SK-N-SH (cell line): ENCODE measurements around the gene ASB3. TPM values are rescaled to one million over a fixed set of nuclear protein-coding genes. Genes with fewer than 3 reads are reported as not detected.

Source experiments
- CTCF ChIA-PET: fragments of 300-600, 350-600 bp; formaldehyde crosslinking; extraction: SDS; loops from one replicate; lab custom pipeline; 2021; lab: Yijun Ruan, JAX
- POLR2A ChIA-PET: fragments of 350-600 bp; sonication (Branson Sonifier 250); formaldehyde crosslinking; extraction: SDS; loops from one replicate; lab custom pipeline; 2020; ENCODE audit warnings: antibody characterized with exemption, inconsistent platforms; lab: Yijun Ruan, JAX
- DNase-seq: peaks from one replicate; pipeline ENCODE4 v3.0.0; 2012
- H2AFZ ChIP-seq: fragments of 200-600 bp; sonication (generic); 2 replicates; pipeline ENCODE4 v1.8.1; 2016; ENCODE audit warnings: antibody characterized with exemption, mild to moderate bottlenecking, low read depth
- H3F3A ChIP-seq: fragments of 200-600 bp; sonication (generic); replicated peaks from 2 replicates; pipeline ENCODE3; 2016; ENCODE audit warnings: antibody characterized with exemption, mild to moderate bottlenecking; ENCODE audit not compliant: insufficient read depth
- H3K27ac ChIP-seq, 2 experiments: fragments of 200-500 bp in 1 of 2; fragments of 200-600 bp in 1 of 2; sonication (Bioruptor generic) in 1 of 2; sonication (generic), shearing (Covaris generic) in 1 of 2; 2 replicates each; pipeline versions ENCODE4 v1.5.1 to v1.6.1; 2014 to 2016; ENCODE audit warnings: low read depth in 2 of 2, inconsistent platforms in 1 of 2, low read length in 1 of 2, mild to moderate bottlenecking in 1 of 2, mixed read lengths in 1 of 2
- H3K27me3 ChIP-seq: fragments of 200-600 bp; sonication (generic), shearing (Covaris generic); 2 replicates; pipeline ENCODE4 v1.6.1; 2016; ENCODE audit warnings: mixed run types; ENCODE audit not compliant: insufficient read depth
- H3K36me3 ChIP-seq, 2 experiments: fragments of 200-500 bp in 1 of 2; fragments of 200-600 bp in 1 of 2; sonication (Bioruptor generic) in 1 of 2; sonication (generic) in 1 of 2; replicated peaks in 1 of 2; 2 replicates each; pipeline versions ENCODE3 to v1.5.1; 2014 to 2016; ENCODE audit warnings: low read length in 1 of 2, mild to moderate bottlenecking in 1 of 2; ENCODE audit not compliant: insufficient read depth in 2 of 2, control insufficient read depth in 1 of 2
- H3K4me1 ChIP-seq, 2 experiments: fragments of 200-500 bp in 1 of 2; fragments of 200-600 bp in 1 of 2; sonication (Bioruptor generic) in 1 of 2; sonication (generic), shearing (Covaris generic) in 1 of 2; 2 replicates each; pipeline versions ENCODE4 v1.5.1 to v1.6.1; 2014 to 2016; ENCODE audit warnings: low read depth in 1 of 2, low read length in 1 of 2, mixed run types in 1 of 2; ENCODE audit not compliant: insufficient read depth in 2 of 2, control insufficient read depth in 1 of 2
- H3K4me2 ChIP-seq: fragments of 200-600 bp; sonication (generic), shearing (Covaris generic); 2 replicates; pipeline ENCODE4 v1.6.1; 2017; ENCODE audit warnings: mixed run types
- H3K4me3 ChIP-seq, 2 experiments: fragments of 200-500 bp in 1 of 2; fragments of 200-600 bp in 1 of 2; sonication (Bioruptor generic) in 1 of 2; sonication (generic), shearing (Covaris generic) in 1 of 2; 2 replicates each; pipeline versions ENCODE4 v1.5.1 to v1.8.1; 2014 to 2016; ENCODE audit warnings: low read depth in 2 of 2, inconsistent platforms in 1 of 2, low read length in 1 of 2, mild to moderate bottlenecking in 1 of 2, mixed read lengths in 1 of 2, moderate library complexity in 1 of 2
- H3K79me2 ChIP-seq: fragments of 200-600 bp; sonication (generic); 2 replicates; pipeline ENCODE4 v1.8.1; 2017; ENCODE audit warnings: mild to moderate bottlenecking; ENCODE audit not compliant: insufficient read depth
- H3K9ac ChIP-seq: fragments of 200-600 bp; sonication (generic); 2 replicates; pipeline ENCODE4 v1.6.1; 2017; ENCODE audit warnings: mixed run types
- H3K9me2 ChIP-seq: fragments of 200-600 bp; sonication (generic); 2 replicates; pipeline ENCODE4 v1.6.1; 2017; ENCODE audit warnings: mixed run types
- H3K9me3 ChIP-seq: fragments of 200-600 bp; sonication (generic); 2 replicates; pipeline ENCODE4 v1.6.1; 2017; ENCODE audit warnings: mixed run types, mild to moderate bottlenecking, moderate library complexity
- H4K20me1 ChIP-seq: fragments of 200-600 bp; sonication (generic); 2 replicates; pipeline ENCODE4 v1.6.1; 2017; ENCODE audit warnings: mild to moderate bottlenecking, mixed run types; ENCODE audit not compliant: insufficient read depth
- CHD2 ChIP-seq: fragments of 150-350 bp; IDR thresholded peaks from 2 replicates; pipeline ENCODE4 v1.6.1; 2018; ENCODE audit warnings: low read length; ENCODE audit not compliant: partially characterized antibody
- EP300 ChIP-seq, 2 experiments: IDR thresholded peaks; 2 replicates each; pipeline versions ENCODE4 v1.4.0 to v1.6.1; 2012; ENCODE audit warnings: borderline replicate concordance in 1 of 2, low read depth in 1 of 2, low read length in 1 of 2
- FOXM1 ChIP-seq: IDR thresholded peaks from 2 replicates; pipeline ENCODE4 v1.4.0; 2012; ENCODE audit warnings: low read depth, mild to moderate bottlenecking
- NFIC ChIP-seq: IDR thresholded peaks from 2 replicates; pipeline ENCODE4 v1.4.0; 2012; ENCODE audit warnings: borderline replicate concordance
- POLR2AphosphoS5 ChIP-seq: IDR thresholded peaks from 2 replicates; pipeline ENCODE4 v1.6.1; 2012; ENCODE audit warnings: low read depth, low read length
- RCOR1 ChIP-seq: fragments of 150-350 bp; IDR thresholded peaks from 2 replicates; pipeline ENCODE4 v1.6.1; 2017; ENCODE audit warnings: antibody characterized with exemption, low read length
- REST ChIP-seq: IDR thresholded peaks from 2 replicates; pipeline ENCODE4 v1.6.1; 2012; ENCODE audit warnings: mild to moderate bottlenecking, low read depth, low read length, moderate library complexity
- TCF12 ChIP-seq: IDR thresholded peaks from 2 replicates; pipeline ENCODE4 v1.4.0; 2012
- TEAD4 ChIP-seq: IDR thresholded peaks from 2 replicates; pipeline ENCODE4 v1.4.0; 2012; ENCODE audit warnings: mild to moderate bottlenecking, borderline replicate concordance; ENCODE audit not compliant: insufficient read depth
- WGBS: methylation state at CpG from one replicate; pipeline ENCODE4 v1.1.6; 2017; ENCODE audit warnings: low lambda C conversion rate; 5-methylcytosine and 5-hydroxymethylcytosine counted together
- polyA plus RNA-seq, 3 experiments: library from polyadenylated mRNA; depleted of rRNA; stranded (reverse); fragments of >200 nt; gene quantifications; 2 replicates each; pipeline ENCODE4 v1.2.3, GENCODE V29; 2012
- TF ChIP-seq, protein P1 (sequence below): IDR thresholded peaks from 2 replicates; pipeline ENCODE4 v1.4.0; 2012; ENCODE audit warnings: low read depth, borderline replicate concordance

The ASB3 gene
- polyA plus RNA-seq, 1 of the 3 experiments (the other 2 are of a cell fraction): 16.2 TPM

GRCh38 chr2:53827398-53828175 is 40.8 kb upstream of the ASB3 start (continued):
- no peak for TF ChIP-seq CHD2
- TF ChIP-seq RCOR1: no peak
- TF ChIP-seq FOXM1: no peak
- TF ChIP-seq POLR2AphosphoS5: no peak
- TF ChIP-seq TEAD4: no peak
- TF ChIP-seq REST: no peak
- TF ChIP-seq, all 33 proteins: peak for 0

GRCh38 chr2:53826587-53827397 is 40.0 kb upstream of the ASB3 start:
- H3K79me2 ChIP-seq: no peaks in the 10 kb centered on the region
- DNase-seq: no peak
- no peak overlapping the region for H3K27ac ChIP-seq
- no peak overlapping the region for H3K4me2 ChIP-seq
- H3K27me3 ChIP-seq: no peaks in the 10 kb centered on the region
- POLR2A ChIA-PET: no interaction called here
- no peak overlapping the region for H3K9ac ChIP-seq
- H3K9me3 ChIP-seq: no peaks in the 10 kb centered on the region
- H4K20me1 ChIP-seq: no peaks in the 10 kb centered on the region
- H3F3A ChIP-seq: no peaks in the 10 kb centered on the region
- no peaks in the 10 kb centered on the region for H3K36me3 ChIP-seq
- CTCF ChIA-PET: no interaction called here
- H2AFZ ChIP-seq: no peak overlapping the region
- no peaks in the 10 kb centered on the region for H3K9me2 ChIP-seq
- H3K4me1 ChIP-seq: no peaks in the 10 kb centered on the region
- 95% methylated on average over 3 of the region's 3 CpGs for WGBS
- H3K4me3 ChIP-seq: no peak overlapping the region
- TF ChIP-seq NFIC (no peak), TCF12 (no peak), EP300 (IDR thresholded peaks at IDR 0.05; ENCODE audit: borderline replicate concordance in 1 of 2, low read depth in 1 of 2, low read length in 1 of 2) (no peak), FOXM1 (no peak)
- TF ChIP-seq, protein P1, sequence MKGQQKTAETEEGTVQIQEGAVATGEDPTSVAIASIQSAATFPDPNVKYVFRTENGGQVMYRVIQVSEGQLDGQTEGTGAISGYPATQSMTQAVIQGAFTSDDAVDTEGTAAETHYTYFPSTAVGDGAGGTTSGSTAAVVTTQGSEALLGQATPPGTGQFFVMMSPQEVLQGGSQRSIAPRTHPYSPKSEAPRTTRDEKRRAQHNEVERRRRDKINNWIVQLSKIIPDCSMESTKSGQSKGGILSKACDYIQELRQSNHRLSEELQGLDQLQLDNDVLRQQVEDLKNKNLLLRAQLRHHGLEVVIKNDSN: no peak
